ENCODE measurements around the gene SCUBE1.

SCUBE1 gene

GRCh38 chr22:43209523-43209890 is 133.7 kb downstream of the SCUBE1 start:
- DNase-seq: no peak

DNA sequence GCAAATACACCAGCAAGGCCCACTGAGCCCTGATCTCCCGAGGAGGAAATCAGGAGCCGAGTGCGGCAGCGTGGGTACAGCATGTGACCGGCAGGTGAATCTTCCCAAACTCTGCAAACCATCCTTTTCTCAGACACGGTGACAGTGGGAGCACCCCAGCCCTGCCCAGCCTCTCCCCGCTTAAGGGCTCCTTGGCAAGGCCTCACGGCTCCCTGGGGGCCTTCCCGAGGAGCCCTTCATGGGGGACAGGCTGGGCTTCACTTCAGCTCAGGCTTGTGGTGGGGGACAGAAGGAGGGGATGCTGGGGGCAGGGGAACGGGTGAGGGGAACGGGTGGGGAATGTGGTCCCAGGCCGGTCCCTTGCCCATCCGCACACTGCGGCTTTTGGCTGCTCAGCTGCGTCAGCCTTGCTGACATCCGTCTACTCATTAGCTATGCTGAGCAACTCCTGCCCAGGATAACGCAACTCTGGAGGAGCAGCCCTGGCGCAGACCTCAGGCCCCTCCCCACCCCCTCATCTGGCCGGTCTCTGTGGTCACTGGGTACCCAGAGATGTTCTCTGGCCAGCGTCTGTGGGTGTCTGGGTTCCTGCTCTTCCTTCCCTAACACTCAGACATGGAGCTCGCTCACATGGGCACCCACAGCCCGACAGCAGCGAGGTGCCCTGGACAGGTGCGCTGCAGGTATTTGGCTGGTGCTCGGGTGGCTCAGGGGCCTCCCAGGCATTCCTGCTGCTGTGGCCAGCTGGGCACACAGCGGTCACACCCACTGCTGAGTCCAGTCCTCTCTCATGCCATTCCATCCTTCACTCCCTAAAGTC is 134.3 kb downstream of the SCUBE1 start:
- no peak for DNase-seq

GRCh38 chr22:43207849-43208702 is 135.1 kb downstream of the SCUBE1 start:
- no peak for DNase-seq

GRCh38 chr22:43207386-43207785 is 135.8 kb downstream of the SCUBE1 start:
- DNase-seq: no peak

- DNase-seq: no peak
Measured at GRCh38 chr22:43206509-43207161, 136.5 kb downstream of the SCUBE1 start.

DNA sequence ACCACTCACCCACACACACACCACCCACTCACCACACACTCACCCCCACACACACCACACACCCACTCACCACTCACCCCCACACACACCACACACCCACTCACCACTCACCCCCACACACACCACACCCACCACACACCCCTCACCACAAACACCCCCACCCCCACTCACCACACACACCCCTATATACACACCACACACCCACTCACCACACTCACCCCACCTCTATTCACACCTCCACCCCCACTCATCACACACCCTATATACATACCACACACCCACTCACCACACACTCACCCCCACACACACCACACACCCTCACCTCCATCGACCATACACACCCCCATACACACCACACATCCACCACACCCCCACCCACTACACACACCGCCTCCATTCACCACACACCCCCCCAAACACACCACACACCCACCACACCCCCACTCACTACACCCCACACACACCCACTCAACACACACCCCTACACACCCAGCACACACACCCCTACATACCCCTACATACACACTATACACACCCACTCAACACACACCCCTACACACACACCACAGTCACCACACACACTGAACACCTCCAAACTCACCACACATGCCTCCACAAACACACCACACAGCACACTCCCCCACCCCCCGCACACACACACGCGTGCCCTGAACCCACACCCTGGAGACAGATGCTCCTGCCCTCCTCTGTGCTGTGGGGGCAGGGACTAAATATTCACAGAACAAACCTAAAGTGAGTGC is 137.2 kb downstream of the SCUBE1 start:
- DNase-seq: no peak

- DNase-seq: no peak
Measured at GRCh38 chr22:43205261-43205691, 137.9 kb downstream of the SCUBE1 start.

DNA sequence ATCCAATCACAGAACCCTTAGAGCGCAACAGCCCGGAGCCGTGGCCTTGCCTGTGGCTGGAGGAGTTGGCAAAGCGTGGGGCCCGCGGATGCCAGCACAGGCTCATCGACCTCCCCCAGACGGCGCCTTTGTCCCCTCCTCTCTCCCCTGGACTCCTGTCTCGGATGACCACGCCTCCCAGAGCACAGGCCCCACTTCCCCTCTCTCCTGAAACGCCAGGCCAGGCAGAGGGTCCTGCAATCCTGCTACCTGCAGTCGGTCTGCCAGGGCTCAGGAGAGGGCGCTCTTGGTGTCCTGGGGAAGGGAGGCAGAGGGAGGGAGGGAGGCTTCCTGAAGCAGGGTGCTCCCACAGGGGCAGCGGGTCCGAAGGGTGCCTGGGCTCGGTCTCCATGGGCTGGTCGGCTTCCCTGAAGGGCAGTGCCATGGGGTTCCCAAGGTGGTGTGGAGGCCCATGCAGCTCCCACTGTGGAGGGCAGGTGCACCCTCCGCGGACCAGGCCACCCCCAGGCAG is 139.6 kb downstream of the SCUBE1 start:
- DNase-seq: no peak

- DNase-seq: no peak
Measured at GRCh38 chr22:43202756-43203410, 140.3 kb downstream of the SCUBE1 start.

DNA sequence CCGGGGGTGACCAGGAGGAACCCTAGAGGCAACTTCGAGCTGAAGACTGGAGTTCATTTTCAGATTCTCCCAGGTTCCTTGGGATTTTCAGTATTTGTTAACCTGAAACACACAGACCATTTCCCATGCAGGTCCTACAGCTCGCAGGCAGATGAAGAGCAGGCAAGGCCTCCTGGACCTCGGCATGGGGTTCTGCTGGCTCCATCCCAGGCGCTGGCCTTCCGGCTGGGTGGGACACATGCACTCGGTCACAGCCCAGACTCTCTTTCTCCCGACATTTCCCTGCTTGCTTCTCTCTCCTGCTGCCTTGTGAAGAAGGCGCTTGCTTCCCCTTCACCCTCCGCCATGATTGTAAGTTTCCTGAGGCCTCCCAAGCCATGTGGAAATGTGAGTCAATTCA is 140.8 kb downstream of the SCUBE1 start:
- no peak for DNase-seq

GRCh38 chr22:43201486-43202219 is 141.5 kb downstream of the SCUBE1 start:
- DNase-seq: no peak

- DNase-seq: no peak
Measured at GRCh38 chr22:43200555-43200954, 142.6 kb downstream of the SCUBE1 start.

- DNase-seq: no peak
Measured at GRCh38 chr22:43200031-43200430, 143.1 kb downstream of the SCUBE1 start.

- no peak for DNase-seq
Measured at GRCh38 chr22:43199541-43199940, 143.6 kb downstream of the SCUBE1 start.

- no peak for DNase-seq
Measured at GRCh38 chr22:43198936-43199335, 144.2 kb downstream of the SCUBE1 start.

DNA sequence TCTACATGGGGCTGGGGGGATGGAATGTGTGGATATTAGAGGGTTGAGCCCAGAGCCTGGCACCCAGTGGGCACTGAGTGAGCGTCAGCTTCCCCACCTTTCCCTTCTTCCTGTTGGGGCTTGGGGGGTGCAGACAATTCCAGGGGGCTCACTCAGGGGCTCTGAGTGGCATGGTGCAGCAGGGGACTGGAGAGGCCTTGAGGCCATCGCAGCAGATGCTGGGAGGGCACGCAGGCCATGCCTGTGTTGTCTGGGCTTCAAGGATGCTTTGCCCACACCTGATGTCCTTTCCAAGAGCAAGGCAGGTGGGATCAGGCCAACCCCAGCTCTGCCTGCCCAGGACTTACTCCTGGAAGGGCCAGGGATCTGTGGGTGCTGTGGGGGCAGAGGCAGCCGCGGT is 145.0 kb downstream of the SCUBE1 start:
- no peak for DNase-seq

- DNase-seq: no peak
Measured at GRCh38 chr22:43197271-43197941, 145.8 kb downstream of the SCUBE1 start.

GRCh38 chr22:43191831-43192230 is 151.3 kb downstream of the SCUBE1 start:
- DNase-seq: no peak

DNA sequence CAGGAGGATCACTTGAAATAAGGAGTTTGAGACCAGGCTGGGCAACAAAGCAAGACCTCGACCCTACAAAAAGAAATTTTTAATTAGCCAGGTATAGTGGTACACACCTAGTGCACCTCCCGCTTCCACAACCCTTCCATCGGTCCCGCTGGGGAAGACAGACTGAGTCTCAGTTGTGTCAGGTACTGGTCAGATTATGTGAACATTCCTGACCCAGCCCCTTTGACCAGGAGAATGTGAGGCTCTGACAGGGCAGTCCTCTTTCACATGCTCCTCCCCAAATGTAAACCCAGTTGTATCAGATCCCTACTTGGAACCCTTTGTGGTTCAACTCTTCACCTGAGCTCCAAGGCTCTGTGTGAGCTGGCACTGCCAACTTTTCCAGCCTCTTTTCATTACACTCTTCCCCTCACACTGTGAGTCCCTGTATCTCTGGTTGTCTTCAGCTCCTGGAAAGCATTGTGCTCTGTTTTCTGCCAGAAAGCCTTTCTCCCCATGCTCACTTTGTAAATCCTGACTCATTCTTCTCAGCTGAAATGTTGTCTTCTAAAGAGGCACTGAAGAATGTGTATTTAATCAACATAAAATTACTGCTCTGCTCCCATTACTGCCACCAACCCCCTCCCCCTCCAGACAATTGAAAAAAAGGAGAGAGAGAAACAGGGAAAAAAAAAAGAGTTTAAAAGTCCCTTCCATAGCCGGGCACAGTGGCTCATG is 154.2 kb downstream of the SCUBE1 start:
- no peak for DNase-seq

Data from NCI-H187 (cell line).